Heart left ventricle (tissue), 13 donors: ENCODE results near the gene BAMBI.

Experiments used
- CTCF ChIP-seq, 12 donors: fragments of 200-600 bp; sonication (generic) in 4 of 12; IDR thresholded peaks; one replicate each; pipeline versions ENCODE4 v1.5.0 to v1.8.0; 2018 to 2022; ENCODE audit warnings: antibody characterized with exemption in 12 of 12, mild to moderate bottlenecking in 5 of 12
- POLR2A ChIP-seq, 2 donors: fragments of 450-650 bp; IDR thresholded peaks; one replicate each; pipeline ENCODE4 v1.6.1; 2017; ENCODE audit warnings: antibody characterized with exemption in 2 of 2, mild to moderate bottlenecking in 2 of 2, moderate library complexity in 2 of 2
- donor health status: ischemic (EF 13 %, LVEDD 7.1; RV severe dilation, severe dysfunction).
- donor health status: DM: no; HTN: yes; CAD: no.
- donor health status: DM: no; HTN: no; CAD: no.
- donor health status: ischemic (EF 25% LVEDD 6.9; RV normal size, moderate dysfunction).
- donor health status: ischemic (EF 25% LVEDD 5.7; RV mildly dilated, moderate dysfunction).
- donor health status: ischemic (EF 35%, LVEDD 5.7; RV mildly dilated, moderate dysfunction).
- donor health status: nonischemic (EF 11% LVEDD 7.7; RV severe dilation, severe dysfunction).
- donor health status: DM: yes; HTN: yes; CAD: no.
- donor health status: PGD.
- donor health status: ischemic (EF 29% LVEDD 5.4; RV normal size, mild dysfunction).
- donor health status: nonischemic (EF 23%, LVEDD 6.1; RV moderate dilation, normal function).

GRCh38 chr10:28692050-28692449, 14.7 kb downstream of the BAMBI start:
- TF ChIP-seq CTCF (IDR thresholded peaks at IDR 0.05) (no peak), POLR2A (IDR thresholded peaks at IDR 0.05) (no peak)
